Dedifferentiated amniotic fluid mesenchymal stem cell (primary cell): Measurements from ENCODE around the gene SLC22A6.
A peak's percentile ranks its signal among the peaks of the same experiment; 100 is the strongest.

Experiments used
- DNase-seq: peaks from one replicate; pipeline ENCODE4 v3.0.0-alpha.2; 2016; ENCODE audit errors: extremely low spot score

SLC22A6 gene

GRCh38 chr11:62984451-62984991 is at the start of gene SLC22A6:
SLC22A6 (minus strand) TSS chr11:62984967; CDS start chr11:62984690, 277 bp downstream.
- DNase-seq: no peak

DNA sequence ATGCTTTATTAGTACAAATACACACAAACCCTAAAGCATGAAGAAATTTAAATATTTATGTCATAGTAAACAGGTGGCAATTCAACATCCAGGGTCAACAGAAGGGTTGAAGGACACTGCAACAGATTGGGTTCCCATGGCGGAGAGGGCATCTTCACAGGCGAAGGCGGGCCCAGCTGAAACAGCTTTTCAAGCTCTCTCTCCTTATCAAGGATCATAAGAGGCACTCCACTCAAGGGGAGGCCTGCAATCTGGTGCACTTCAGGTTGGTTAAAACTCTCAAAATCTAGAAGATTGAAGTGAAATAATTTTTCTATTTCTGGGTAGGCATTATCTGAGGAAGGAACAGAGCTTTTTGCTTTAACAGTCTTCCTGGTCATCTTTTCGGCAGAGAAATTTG is 47.7 kb upstream of the SLC22A6 start:
- DNase-seq: no peak

DNA sequence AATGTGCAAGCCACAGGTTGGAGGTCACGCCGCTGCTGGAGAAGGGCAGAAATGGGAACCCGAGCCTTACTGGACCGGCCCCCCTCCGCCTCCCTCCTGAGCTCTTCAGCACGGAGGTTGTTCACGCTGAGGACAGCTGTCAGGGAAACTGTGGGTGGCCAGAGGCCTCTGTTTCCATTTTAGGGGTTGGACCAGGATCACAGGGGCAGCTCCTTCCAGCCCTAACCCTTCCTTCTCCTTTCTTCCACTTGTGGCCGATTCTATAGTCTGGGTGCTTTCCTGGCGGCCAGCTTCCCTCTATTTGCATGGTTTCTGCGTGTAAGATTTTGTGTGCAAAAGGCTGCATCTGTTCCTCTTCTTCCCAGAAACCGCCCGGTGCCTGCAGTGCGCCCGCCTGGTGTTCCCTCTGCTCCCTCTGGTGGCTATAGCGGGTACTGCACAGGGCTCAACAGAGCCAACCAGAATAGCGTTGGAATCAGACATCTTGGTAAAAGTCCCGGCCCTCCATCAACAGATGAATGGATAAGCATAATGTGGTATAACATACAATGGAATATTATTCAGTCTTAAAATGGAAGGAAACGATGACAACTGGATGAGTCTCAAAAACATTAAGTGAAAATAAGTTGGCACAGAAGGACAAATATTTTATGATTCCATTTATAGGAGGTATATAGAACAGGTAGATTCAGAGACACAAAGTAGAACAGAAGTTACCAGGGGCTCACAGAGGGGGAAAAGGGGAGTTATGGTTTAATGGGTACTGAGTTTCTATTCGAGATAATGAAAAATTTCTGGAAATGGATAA is 39.3 kb upstream of the SLC22A6 start:
- peak; percentile 67 for DNase-seq

- no peak for DNase-seq
Observed at GRCh38 chr11:63023222-63023814, 38.6 kb upstream of the SLC22A6 start.

DNA sequence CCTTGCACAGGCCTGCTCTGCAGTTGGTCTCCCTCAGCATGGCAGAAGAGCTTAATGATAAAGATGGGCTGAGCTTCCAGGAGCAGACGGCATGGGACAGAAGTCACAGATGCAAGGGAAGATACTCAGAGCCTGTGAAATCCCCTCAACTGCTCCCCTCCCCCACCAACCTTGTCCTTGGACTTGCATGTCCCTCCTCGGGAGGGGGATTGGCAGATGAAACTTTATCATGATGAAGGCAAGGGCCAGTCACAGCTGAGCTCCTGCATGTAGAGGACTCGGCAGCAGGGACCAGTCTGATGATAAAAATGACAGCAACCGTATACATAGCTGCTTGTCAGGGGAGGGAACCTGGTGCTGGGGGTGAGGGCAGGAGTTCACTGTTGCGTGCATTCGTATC is 37.7 kb upstream of the SLC22A6 start:
- no peak for DNase-seq

DNA sequence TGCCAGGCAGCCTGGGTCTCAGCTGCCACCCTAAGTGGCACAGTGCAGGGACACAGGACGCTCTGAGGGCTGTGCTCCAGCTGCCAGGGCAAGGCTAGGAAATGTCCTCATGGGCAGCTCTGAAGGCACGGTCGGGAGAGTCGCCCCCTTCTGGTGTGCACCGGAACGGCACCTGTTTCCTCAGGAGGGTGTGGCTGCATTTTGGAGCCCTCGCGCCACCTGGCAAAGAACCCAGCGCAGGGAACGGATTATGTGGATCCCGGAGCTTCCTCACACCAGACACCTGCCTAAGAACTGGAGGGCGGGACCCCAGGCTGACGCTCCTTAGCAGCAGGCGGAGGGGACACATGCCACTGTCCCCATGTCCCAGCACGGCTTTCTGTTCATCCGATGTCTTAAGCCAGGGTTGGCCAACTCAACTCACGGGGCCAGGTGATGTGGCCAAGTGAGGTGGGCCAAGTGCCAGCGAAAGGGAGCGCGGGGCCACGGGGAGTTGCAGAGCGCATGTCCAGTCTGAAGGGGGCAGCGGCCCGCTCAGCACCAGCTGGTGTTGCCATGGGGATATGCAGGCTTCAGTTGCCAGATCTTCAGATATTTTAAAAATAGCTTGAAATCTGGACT is 36.0 kb upstream of the SLC22A6 start:
- no peak for DNase-seq

DNA sequence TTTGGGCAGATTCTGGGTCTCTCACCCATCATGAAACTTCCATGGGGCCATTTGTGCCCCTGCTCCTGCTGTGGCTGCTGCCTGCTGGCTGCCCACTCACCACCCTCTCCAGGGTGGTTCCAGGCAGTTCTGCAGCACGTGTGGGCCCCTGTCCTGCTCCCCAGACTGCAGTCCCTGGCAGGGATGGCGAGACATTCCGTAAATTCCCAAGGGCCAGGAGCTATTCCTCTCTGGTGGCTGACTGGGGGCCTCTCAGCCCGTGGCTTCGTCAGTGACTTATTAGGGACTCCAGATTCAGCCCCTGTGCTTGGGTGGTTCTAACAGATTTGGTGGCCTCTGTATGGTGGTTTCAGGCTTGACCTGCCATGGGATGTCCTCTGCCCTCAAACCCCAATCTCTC is 34.7 kb upstream of the SLC22A6 start:
- no peak for DNase-seq

- no peak for DNase-seq
Observed at GRCh38 chr11:63017306-63017974, 32.7 kb upstream of the SLC22A6 start.

DNA sequence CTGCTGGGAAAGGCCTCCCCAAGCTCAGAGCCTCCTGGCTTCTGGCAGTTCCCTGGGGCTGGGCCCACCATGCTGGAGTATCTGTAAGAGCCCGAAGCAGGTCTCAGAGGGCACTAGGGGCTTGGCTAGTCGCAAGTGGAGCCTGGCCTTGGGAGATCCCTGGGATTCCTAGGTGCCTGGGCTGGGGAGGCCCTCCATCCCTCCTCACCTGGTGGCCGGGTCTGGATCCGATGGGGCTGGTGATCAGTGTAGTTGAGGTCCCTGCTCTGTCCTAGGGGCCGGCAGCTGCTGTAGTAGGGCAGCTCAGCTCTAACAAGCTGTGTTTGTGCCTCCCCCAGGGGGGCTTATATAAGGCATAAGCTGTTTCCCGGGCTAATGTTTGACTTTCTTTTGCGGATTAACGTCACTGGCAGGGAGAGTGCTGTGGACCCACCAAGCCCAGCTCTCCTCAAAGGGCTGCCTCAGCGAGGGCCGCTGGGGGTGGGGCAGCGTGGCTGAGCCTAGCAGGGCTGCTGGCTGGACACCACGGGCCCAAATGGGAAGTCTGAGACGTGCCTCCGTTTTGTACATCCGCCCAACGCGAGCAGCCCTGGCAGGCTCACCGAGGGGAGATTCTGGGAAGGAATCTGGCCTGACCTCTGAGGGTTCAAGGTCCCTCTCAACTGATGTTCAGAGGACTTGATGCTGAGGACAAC is 30.9 kb upstream of the SLC22A6 start, which contains the start of gene SLC22A8:
TSS of gene SLC22A8 (minus strand) at position 321 of the 695 bp plus-strand sequence. CDS start 883 bp downstream, outside the sequence.
- DNase-seq: no peak

GRCh38 chr11:63014408-63015055 is 29.8 kb upstream of the SLC22A6 start:
- no peak for DNase-seq

- no peak for DNase-seq
Observed at GRCh38 chr11:63012839-63013238, 28.1 kb upstream of the SLC22A6 start.

DNA sequence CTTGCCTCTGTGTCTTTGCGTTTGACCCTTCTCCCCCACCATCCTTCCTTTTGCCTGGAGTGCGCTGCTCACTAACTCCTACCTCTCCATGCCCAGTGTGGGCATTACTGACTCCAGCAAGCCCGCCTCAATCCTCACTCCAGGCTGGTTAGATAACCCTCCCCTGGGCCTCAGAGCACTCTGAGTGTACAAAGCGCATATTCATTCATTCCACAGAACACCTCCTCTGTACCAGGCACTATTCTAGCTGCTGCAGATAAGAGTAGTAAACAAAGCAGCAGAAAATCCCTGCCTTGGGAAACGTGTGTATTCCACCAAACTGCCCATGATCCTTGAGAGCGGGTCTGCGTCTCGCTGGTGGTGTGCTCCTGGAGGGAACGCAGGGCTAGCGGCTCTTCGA is 27.7 kb upstream of the SLC22A6 start:
- DNase-seq: no peak

DNA sequence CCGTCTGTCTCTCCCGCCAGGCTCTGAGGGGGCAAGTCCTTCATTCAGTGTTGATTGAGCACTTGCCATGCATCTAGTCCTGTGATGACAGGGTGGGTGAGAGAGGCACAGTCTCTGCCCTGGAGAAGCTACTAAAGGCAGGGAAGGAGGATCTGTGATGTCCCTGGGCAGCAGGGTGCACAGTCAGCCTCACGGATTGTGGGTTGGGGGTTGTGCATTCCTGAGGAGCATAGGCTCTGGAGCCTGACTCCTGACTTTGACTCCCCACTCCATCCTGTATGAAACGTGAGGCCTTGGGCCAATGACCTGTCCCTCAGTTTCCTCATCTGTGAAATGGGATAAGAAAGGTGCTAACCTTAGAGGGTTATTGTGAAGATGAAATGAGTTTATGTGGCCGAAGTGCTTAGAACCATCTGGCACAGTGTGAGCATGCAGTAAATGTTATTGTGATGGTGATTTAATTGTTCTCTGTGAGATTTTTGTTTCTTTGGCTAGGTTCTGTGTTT is 26.2 kb upstream of the SLC22A6 start:
- no peak for DNase-seq

DNA sequence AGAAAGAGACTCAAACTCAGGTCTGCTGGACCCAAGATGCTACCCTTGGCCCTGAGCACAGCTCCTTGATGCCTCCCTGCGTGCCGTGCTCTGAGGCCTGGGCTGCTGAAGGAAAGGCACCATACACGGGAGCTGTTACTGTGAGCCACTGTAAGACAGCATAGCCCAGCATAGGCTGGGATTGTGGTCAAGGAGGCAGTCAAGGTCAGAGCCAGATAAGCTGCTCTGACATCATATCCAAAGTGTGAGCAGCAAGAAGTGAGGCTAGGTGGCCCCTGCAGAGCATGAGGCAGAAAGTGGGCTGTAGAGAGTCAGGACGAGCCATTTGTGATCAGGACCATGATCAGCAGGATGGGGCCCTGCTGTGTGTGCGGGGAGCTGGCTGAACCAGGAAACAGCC is 23.2 kb upstream of the SLC22A6 start:
- no peak for DNase-seq

DNA sequence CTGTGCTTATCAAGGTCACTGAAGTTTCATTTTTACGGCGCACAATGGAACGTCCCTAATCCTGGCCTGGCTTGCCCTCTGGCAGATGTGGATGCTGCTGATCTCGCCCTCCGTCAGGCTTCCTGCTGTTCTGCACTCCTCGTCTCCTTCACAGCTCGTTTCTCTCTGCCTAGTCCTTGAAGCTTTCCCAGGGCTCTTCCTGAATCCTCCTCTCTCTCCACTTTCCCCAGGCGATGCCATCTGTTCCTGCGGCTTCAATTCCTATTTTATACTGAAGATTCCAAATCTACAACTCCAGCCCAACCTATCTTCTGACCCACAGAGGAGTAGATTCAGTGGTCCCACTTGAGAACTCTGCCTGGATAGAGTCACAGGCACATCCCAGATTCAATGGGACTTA is 16.7 kb upstream of the SLC22A6 start:
- DNase-seq: no peak

- DNase-seq: no peak
Observed at GRCh38 chr11:62999649-63000048, 14.9 kb upstream of the SLC22A6 start.

GRCh38 chr11:62999156-62999555 is 14.4 kb upstream of the SLC22A6 start:
- no peak for DNase-seq

GRCh38 chr11:62996271-62996670 is 11.5 kb upstream of the SLC22A6 start:
- no peak for DNase-seq

DNA sequence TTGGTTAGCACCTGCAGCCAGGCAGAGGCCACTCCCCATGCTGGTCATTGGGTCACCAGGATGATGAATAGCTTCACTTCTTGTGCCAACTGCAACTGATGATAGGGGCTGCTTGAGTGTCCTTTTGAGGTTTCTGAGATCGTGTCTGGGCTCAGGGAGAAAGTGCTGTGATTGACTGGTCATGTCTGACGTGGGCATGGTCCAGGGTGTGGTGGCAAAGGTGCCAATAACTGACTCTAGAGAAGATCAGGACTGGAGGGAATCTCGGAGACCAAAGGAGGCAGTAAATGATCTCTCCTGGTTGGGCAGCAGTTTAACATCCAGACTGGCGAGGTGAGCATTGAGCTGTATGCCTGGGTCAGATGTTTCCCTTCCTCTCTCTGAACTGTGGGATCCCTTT is 10.0 kb upstream of the SLC22A6 start:
- DNase-seq: no peak

DNA sequence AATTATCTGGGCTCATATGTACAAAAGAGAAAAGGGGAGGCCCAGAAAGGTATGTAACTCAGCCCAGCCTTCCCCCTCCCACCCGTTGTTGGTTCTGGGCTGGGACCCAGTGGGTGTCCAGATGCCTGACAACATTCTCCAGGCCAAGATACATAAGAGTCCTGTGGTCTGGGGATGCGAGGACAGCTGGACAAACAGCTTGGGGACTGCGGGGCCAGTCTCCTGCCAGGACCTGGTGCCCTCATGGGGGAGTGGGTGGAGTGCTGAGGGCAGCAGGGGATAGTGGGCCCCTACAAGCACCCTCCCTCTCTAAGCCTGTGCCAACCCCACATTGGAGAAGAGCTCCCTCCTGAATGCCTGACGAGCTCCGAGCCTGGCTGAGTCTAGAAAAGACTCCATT is 3.5 kb upstream of the SLC22A6 start:
- no peak for DNase-seq
